Loucy (cell line): ENCODE measurements around the gene PRR18.

Experiments
- CTCF ChIP-seq: fragments of 200-600 bp; sonication (generic); conservative IDR thresholded peaks from 2 replicates; pipeline ENCODE4 v1.5.1; 2014; ENCODE audit warnings: mild to moderate bottlenecking, antibody characterized with exemption, low read length
- EZH2phosphoT487 ChIP-seq: fragments of 200-600 bp; IDR thresholded peaks from 2 replicates; pipeline ENCODE4 v1.6.1; 2018; ENCODE audit warnings: antibody characterized with exemption, mild to moderate bottlenecking, moderate library complexity, borderline replicate concordance

- TF ChIP-seq CTCF (no peak), EZH2phosphoT487 (no peak)
Measured at GRCh38 chr6:166274163-166274562, 34.0 kb downstream of the PRR18 start.
